Muscle of arm (tissue), 14 donors: Measurements from ENCODE around the gene IFNLR1. TPM values are rescaled to one million over a fixed set of nuclear protein-coding genes. Genes with fewer than 3 reads are reported as not detected.
"Not testable (repeated sequence)": the region's sequence is repeated elsewhere in the genome, so short reads cannot be mapped to it uniquely, and the experiment has no call there.

ENCODE experiments used
- DNase-seq: peaks from one replicate; pipeline ENCODE4 v3.0.0-alpha.2; 2013
- long read RNA-seq, 11 donors: transcript quantifications; one replicate each; lab custom pipeline, GENCODE V29; 2026
- polyA plus RNA-seq, 12 donors: library from polyadenylated mRNA; unstranded; fragments of 120-200 nt; gene quantifications; one replicate each; pipeline ENCODE4 v1.2.1, GENCODE V29; 2013; ENCODE audit not compliant: insufficient read length in 12 of 12

The IFNLR1 gene
- polyA plus RNA-seq, result 1 to 10 TPM in 3 of 12 donors, under 1 TPM in 6, not detected in 3; 0.04 to 5.0 (median 0.17) TPM
- long read RNA-seq, donor 1, partial matches to known transcripts, result 7 of 7 reads
- long read RNA-seq, donor 1, other reads (novel, unspliced or antisense), result 0 of 7 reads
- long read RNA-seq, donor 2, result 0 reads
- long read RNA-seq, donor 3, result 0 reads
- long read RNA-seq, donor 4, result 0 reads
- long read RNA-seq, donor 5, result 0 reads
- long read RNA-seq, donor 6, result 0 reads
- long read RNA-seq, donor 7, result 0 reads
- long read RNA-seq, donor 8, result 0 reads
- long read RNA-seq, donor 9, full-length matches to known transcripts, result 1 of 1 reads
- long read RNA-seq, donor 9, partial matches to known transcripts, result 0 of 1 reads
- long read RNA-seq, donor 9, other reads (novel, unspliced or antisense), result 0 of 1 reads
- long read RNA-seq, donor 10, result 0 reads
- long read RNA-seq, donor 11, result 0 reads

GRCh38 chr1:24186993-24187790, at the start of gene IFNLR1:
Gene IFNLR1 (minus strand): TSS chr1:24187289. CDS start chr1:24187248, 41 bp downstream.
- DNase-seq, result no peak

- DNase-seq, result no peak
Measured at GRCh38 chr1:24235921-24236788, 49.1 kb upstream of the IFNLR1 start.

GRCh38 chr1:24233684-24234600, 46.9 kb upstream of the IFNLR1 start:
- DNase-seq, result no peak

- DNase-seq, result no peak
Measured at GRCh38 chr1:24231701-24232100, 44.6 kb upstream of the IFNLR1 start.

- DNase-seq, result no peak
Measured at GRCh38 chr1:24228311-24228710, 41.2 kb upstream of the IFNLR1 start.

- no peak for DNase-seq
Measured at GRCh38 chr1:24226749-24227148, 39.7 kb upstream of the IFNLR1 start.

GRCh38 chr1:24224761-24225160, 37.7 kb upstream of the IFNLR1 start:
- no peak for DNase-seq

GRCh38 chr1:24224086-24224485, 37.0 kb upstream of the IFNLR1 start:
- DNase-seq, result no peak

GRCh38 chr1:24222793-24223192, 35.7 kb upstream of the IFNLR1 start:
- DNase-seq, result no peak

- no peak for DNase-seq
Measured at GRCh38 chr1:24222008-24222605, 35.0 kb upstream of the IFNLR1 start.

GRCh38 chr1:24221246-24221645, 34.2 kb upstream of the IFNLR1 start:
- DNase-seq, result no peak

GRCh38 chr1:24216276-24217074, 29.4 kb upstream of the IFNLR1 start:
- DNase-seq, result no peak

GRCh38 chr1:24215226-24215814, 28.2 kb upstream of the IFNLR1 start:
- no peak for DNase-seq

- no peak for DNase-seq
Measured at GRCh38 chr1:24212376-24212775, 25.3 kb upstream of the IFNLR1 start.

- DNase-seq, result no peak
Measured at GRCh38 chr1:24210195-24210627, 23.1 kb upstream of the IFNLR1 start.

GRCh38 chr1:24209097-24209496, 22.0 kb upstream of the IFNLR1 start:
- no peak for DNase-seq

- no peak for DNase-seq
Measured at GRCh38 chr1:24207709-24208108, 20.6 kb upstream of the IFNLR1 start.

GRCh38 chr1:24207395-24207687, 20.3 kb upstream of the IFNLR1 start:
- DNase-seq, result not testable (repeated sequence)
